ENCODE measurements around the gene PLCL1.

Gene PLCL1

GRCh38 chr2:198073253-198073652 lies 268.9 kb downstream of the PLCL1 start:
- no peak for DNase-seq

GRCh38 chr2:198077477-198077876 lies 273.1 kb downstream of the PLCL1 start:
- no peak for DNase-seq

- DNase-seq = no peak
Observed at GRCh38 chr2:198080879-198081765, 276.7 kb downstream of the PLCL1 start.

GRCh38 chr2:198084156-198084555 lies 279.8 kb downstream of the PLCL1 start:
- DNase-seq = no peak

- DNase-seq = no peak
Observed at GRCh38 chr2:198096002-198096401, 291.6 kb downstream of the PLCL1 start.

GRCh38 chr2:198096965-198097364 lies 292.6 kb downstream of the PLCL1 start:
- no peak for DNase-seq

- no peak for DNase-seq
Observed at GRCh38 chr2:198097630-198098029, 293.2 kb downstream of the PLCL1 start.

- no peak for DNase-seq
Observed at GRCh38 chr2:198098386-198098785, 294.0 kb downstream of the PLCL1 start.

GRCh38 chr2:198098918-198099317 lies 294.5 kb downstream of the PLCL1 start:
- peak; percentile 10 for DNase-seq

GRCh38 chr2:198100346-198100745 lies 296.0 kb downstream of the PLCL1 start:
- no peak for DNase-seq

GRCh38 chr2:198101688-198102087 lies 297.3 kb downstream of the PLCL1 start:
- DNase-seq = no peak

- DNase-seq = no peak
Observed at GRCh38 chr2:198102120-198102519, 297.7 kb downstream of the PLCL1 start.

GRCh38 chr2:198102856-198103255 lies 298.5 kb downstream of the PLCL1 start:
- DNase-seq = no peak

GRCh38 chr2:198106621-198107385 lies 302.4 kb downstream of the PLCL1 start:
- no peak for DNase-seq

GRCh38 chr2:198113316-198113715 lies 308.9 kb downstream of the PLCL1 start:
- DNase-seq = no peak

- no peak for DNase-seq
Observed at GRCh38 chr2:198114064-198114463, 309.7 kb downstream of the PLCL1 start.

- no peak for DNase-seq
Observed at GRCh38 chr2:198115201-198115600, 310.8 kb downstream of the PLCL1 start.

- DNase-seq = no peak
Observed at GRCh38 chr2:198116756-198117155, 312.4 kb downstream of the PLCL1 start.

- no peak for DNase-seq
Observed at GRCh38 chr2:198117406-198118041, 313.1 kb downstream of the PLCL1 start.

GRCh38 chr2:198127627-198128026 lies 323.2 kb downstream of the PLCL1 start:
- DNase-seq = peak; percentile 8

- no peak for DNase-seq
Observed at GRCh38 chr2:198129609-198130008, 325.2 kb downstream of the PLCL1 start.

GRCh38 chr2:198134293-198134955 lies 330.0 kb downstream of the PLCL1 start:
- DNase-seq = no peak

GRCh38 chr2:198135481-198135934 lies 331.1 kb downstream of the PLCL1 start:
- no peak for DNase-seq

Data from NCI-H1048 (cell line).